ENCODE results near the gene NOC4L. TPM values are rescaled to one million over a fixed set of nuclear protein-coding genes. Genes with fewer than 3 reads are reported as not detected.

The NOC4L gene
- total RNA-seq, 1 donor from 2014 or later: 3.5 TPM

DNA sequence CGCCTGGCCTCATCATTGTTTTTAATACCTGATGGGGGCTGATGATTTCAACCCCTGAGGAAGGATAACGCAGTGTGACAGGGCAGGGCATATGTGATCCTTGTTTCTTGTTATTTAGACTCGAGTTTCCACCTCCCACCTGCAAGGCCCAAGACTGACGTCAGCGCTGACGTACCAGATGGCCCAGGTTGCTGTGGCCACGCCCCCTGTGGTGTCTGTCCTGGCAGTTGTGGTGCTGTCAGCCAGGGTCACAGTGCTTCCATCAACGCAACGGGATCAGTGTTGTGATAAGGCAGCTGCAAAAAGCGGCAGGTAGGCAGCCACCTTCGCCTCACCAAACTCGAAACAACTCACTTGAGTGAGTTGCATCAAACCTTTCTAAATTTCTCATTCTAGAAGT lies 18.5 kb upstream of the NOC4L start:
- no peak overlapping the region for H3K9ac ChIP-seq
- peaks cover 9% of the 10 kb centered on the region for H3K9me3 ChIP-seq (ENCODE audit: low read depth)
- no peak for TF ChIP-seq EZH2phosphoT487 (IDR thresholded peaks at IDR 0.05)
- TF ChIP-seq CTCF (IDR thresholded peaks at IDR 0.05): no peak
- TF ChIP-seq EZH2 (IDR thresholded peaks at IDR 0.05): no peak
- H3K27me3 ChIP-seq: no peaks in the 10 kb centered on the region
- no peak overlapping the region for H3K27ac ChIP-seq
- Mint-ChIP-seq H3K9me3 (peaks cover 6% of the 10 kb centered on the region), H3K27me3 (ENCODE audit: insufficient read depth, low read depth) (peaks cover 6% of the 10 kb centered on the region), H3K4me1 (no peaks in the 10 kb centered on the region), H3K36me3 (peaks cover 46% of the 10 kb centered on the region), H3K4me3 (no peak overlapping the region), H3K27ac (no peak overlapping the region)
- no peaks in the 10 kb centered on the region for H4K20me1 ChIP-seq (ENCODE audit: low read depth)
- H3K4me2 ChIP-seq: no peak overlapping the region
- no peaks in the 10 kb centered on the region for H3F3A ChIP-seq (ENCODE audit: low read depth)
- no peaks in the 10 kb centered on the region for H3K79me2 ChIP-seq (ENCODE audit: low read depth)
- H3K4me3 ChIP-seq: no peak overlapping the region
- DNase-seq (ENCODE audit: low spot score): no peak
- H3K36me3 ChIP-seq: peaks cover 21% of the 10 kb centered on the region
- no peaks in the 10 kb centered on the region for H3K4me1 ChIP-seq
- no peak overlapping the region for H2AFZ ChIP-seq (replicated peaks)

- H3F3A ChIP-seq (ENCODE audit: low read depth): no peaks in the 10 kb centered on the region
- no peak overlapping the region for H3K4me2 ChIP-seq
- Mint-ChIP-seq H3K27me3 (ENCODE audit: insufficient read depth, low read depth) (peaks cover 6% of the 10 kb centered on the region), H3K27ac (no peak overlapping the region), H3K9me3 (peaks cover 6% of the 10 kb centered on the region), H3K4me1 (no peaks in the 10 kb centered on the region), H3K36me3 (peaks cover 46% of the 10 kb centered on the region), H3K4me3 (no peak overlapping the region)
- no peak for DNase-seq (ENCODE audit: low spot score)
- no peaks in the 10 kb centered on the region for H4K20me1 ChIP-seq (ENCODE audit: low read depth)
- H3K27me3 ChIP-seq: no peaks in the 10 kb centered on the region
- peaks cover 21% of the 10 kb centered on the region for H3K36me3 ChIP-seq
- TF ChIP-seq EZH2phosphoT487 (IDR thresholded peaks at IDR 0.05) (no peak), CTCF (IDR thresholded peaks at IDR 0.05) (no peak), EZH2 (IDR thresholded peaks at IDR 0.05) (no peak)
- no peak overlapping the region for H3K27ac ChIP-seq
- H3K4me3 ChIP-seq: no peak overlapping the region
- no peaks in the 10 kb centered on the region for H3K4me1 ChIP-seq
- H3K79me2 ChIP-seq (ENCODE audit: low read depth): no peaks in the 10 kb centered on the region
- H3K9me3 ChIP-seq (ENCODE audit: low read depth): peaks cover 9% of the 10 kb centered on the region
- no peak overlapping the region for H2AFZ ChIP-seq (replicated peaks)
- H3K9ac ChIP-seq: no peak overlapping the region
Measured at GRCh38 chr12:132127041-132127440, 17.2 kb upstream of the NOC4L start.

- Histone ChIP-seq H3K9ac (no peak overlapping the region), H3K4me1 (no peaks in the 10 kb centered on the region), H3K9me3 (ENCODE audit: low read depth) (peaks cover 9% of the 10 kb centered on the region), H3K36me3 (peaks cover 21% of the 10 kb centered on the region), H3K4me3 (no peak overlapping the region), H3K27ac (no peak overlapping the region), H3K27me3 (no peaks in the 10 kb centered on the region), H4K20me1 (ENCODE audit: low read depth) (no peaks in the 10 kb centered on the region), H3K79me2 (ENCODE audit: low read depth) (no peaks in the 10 kb centered on the region), H3K4me2 (no peak overlapping the region), H3F3A (ENCODE audit: low read depth) (peaks cover 3% of the 10 kb centered on the region), H2AFZ (replicated peaks) (no peak overlapping the region)
- Mint-ChIP-seq H3K9me3 (peaks cover 6% of the 10 kb centered on the region), H3K27me3 (ENCODE audit: insufficient read depth, low read depth) (peaks cover 7% of the 10 kb centered on the region), H3K27ac (peak overlapping the region; percentile 8), H3K4me3 (no peak overlapping the region), H3K4me1 (no peaks in the 10 kb centered on the region), H3K36me3 (peaks cover 44% of the 10 kb centered on the region)
- TF ChIP-seq CTCF (IDR thresholded peaks at IDR 0.05): no peak
- TF ChIP-seq EZH2 (IDR thresholded peaks at IDR 0.05): no peak
- no peak for TF ChIP-seq EZH2phosphoT487 (IDR thresholded peaks at IDR 0.05)
- DNase-seq (ENCODE audit: low spot score): no peak
Measured at GRCh38 chr12:132129007-132129406, 15.2 kb upstream of the NOC4L start.

Measured in neural progenitor cell (in vitro differentiated cells).